ENCODE measurements around the gene STEAP3. TPM values are rescaled to one million over a fixed set of nuclear protein-coding genes. Genes with fewer than 3 reads are reported as not detected.
"Not testable (repeated sequence)": the region's sequence is repeated elsewhere in the genome, so short reads cannot be mapped to it uniquely, and the experiment has no call there.

Gene STEAP3
- polyA plus RNA-seq, 12 donors: 5.3 to 27.1 (median 14.7) TPM; not detected in 1

DNA sequence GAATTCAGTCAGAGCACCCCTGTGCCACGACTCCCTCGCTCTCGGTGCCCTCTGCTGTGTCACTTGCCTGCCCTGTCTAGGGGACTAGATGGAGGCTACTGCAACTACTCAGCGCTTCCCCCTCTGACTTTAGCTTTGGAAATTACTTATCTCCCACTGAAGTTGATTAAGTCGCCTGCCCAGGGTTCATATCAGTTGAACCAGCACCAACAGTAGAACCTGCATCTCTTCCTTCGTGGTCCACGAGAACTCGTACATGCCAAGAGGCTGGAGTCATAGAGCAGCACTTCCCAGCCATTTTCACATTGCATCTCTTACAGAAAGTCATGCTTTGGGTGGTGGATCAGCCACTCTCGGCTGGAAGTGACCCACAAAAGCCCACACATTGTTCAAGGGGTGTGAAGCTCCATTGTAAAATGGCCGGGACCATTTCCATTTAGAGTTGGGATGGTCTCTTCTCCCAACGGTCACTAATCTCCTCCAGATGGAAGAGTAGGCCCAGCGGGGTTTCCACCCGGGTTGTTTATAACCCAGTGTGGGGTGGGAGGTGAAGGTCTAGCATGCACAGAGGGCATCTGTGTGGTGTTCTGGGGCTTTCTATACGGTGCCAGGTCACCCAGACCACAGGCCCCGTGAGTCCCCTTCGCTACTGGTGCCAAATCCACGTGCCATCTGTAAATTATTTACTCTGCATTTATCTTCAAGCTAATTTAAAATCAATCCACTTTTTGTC, 38.0 kb downstream of the STEAP3 start:
- DNase-seq: no peak

DNA sequence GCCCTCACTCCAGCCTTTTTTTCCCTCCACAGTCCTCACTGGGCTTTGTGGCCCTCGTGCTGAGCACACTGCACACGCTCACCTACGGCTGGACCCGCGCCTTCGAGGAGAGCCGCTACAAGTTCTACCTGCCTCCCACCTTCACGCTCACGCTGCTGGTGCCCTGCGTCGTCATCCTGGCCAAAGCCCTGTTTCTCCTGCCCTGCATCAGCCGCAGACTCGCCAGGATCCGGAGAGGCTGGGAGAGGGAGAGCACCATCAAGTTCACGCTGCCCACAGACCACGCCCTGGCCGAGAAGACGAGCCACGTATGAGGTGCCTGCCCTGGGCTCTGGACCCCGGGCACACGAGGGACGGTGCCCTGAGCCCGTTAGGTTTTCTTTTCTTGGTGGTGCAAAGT, 39.4 kb downstream of the STEAP3 start:
- no peak for DNase-seq

DNA sequence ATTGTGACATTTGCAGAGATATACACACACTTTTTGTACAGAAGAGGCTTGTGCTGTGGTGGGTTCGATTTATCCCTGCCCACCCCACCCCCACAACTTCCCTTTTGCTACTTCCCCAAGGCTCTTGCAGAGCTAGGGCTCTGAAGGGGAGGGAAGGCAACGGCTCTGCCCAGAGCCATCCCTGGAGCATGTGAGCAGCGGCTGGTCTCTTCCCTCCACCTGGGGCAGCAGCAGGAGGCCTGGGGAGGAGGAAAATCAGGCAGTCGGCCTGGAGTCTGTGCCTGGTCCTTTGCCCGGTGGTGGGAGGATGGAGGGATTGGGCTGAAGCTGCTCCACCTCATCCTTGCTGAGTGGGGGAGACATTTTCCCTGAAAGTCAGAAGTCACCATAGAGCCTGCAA, 40.0 kb downstream of the STEAP3 start:
- DNase-seq: no peak

DNA sequence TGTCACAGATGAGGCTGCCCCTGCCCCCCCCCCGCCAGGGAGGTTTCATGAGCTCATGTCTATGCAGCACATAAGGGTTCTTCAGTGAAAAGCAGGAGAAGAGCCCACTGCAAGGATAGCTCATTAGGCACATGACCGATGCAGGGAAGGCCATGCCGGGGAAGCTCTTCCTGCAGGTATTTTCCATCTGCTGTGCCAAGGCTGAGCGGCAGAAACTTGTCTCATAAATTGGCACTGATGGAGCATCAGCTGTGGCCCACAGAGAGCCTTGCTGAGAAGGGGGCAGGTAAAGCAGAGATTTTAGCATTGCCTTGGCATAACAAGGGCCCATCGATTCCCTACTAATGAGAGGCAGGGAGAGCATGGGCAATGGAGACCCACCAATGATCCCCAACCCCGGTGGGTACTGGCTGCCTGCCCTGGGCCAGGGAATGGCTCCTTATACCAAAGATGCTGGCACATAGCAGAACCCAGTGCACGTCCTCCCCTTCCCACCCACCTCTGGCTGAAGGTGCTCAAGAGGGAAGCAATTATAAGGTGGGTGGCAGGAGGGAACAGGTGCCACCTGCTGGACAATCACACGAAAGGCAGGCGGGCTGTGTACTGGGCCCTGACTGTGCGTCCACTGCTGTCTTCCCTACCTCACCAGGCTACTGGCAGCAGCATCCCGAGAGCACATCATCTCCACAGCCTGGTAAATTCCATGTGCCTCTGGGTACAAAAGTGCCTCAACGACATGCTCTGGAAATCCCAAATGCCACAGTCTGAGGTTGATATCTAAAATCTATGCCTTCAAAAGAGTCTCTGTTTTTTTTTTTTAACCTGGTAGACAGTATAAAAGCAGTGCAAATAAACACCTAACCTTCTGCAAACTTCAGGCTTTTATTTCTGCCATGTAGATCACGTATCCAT, 41.4 kb downstream of the STEAP3 start:
- no peak for DNase-seq

DNA sequence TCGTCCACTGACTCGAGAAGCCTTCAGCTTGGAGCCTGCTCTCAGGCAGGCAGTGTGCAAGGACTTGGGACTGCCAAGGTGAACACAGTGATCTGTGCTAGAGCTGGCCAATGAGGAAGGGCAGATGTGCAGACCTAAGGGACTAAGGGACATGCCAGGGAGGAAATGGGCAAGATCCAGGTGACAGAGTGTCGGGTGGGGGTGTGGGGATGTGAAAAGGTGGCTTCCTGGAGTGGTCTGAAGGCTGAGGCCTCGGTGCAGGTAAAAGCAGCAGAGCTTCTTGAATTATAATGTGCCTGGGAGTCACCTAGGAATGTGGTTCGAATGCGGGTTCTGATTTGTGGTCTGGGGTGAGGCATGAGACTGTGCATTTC, 42.0 kb downstream of the STEAP3 start:
- no peak for DNase-seq

DNA sequence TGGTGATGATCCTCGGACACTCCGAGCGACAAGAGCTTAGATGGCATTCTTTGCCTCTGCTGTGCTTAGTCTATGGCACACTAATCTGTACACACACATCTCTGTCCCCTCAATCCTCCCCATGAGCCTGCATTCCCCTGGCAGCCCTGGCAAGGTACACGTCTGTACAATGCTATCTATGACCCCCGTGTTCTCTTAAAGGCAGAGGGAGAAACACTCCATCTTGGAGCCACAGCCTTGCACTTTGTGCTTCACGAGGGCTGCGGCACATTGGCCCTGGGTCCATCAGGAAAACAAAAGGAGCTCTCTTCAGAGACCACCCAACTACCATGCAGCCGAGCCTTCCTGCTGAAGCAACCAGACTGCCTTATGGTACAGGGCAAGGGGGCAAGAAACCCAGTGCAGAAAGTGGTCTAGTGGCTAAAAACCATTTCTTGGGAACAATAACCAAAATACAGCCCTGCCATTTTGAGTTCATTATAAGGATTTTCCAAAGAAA, 42.5 kb downstream of the STEAP3 start:
- no peak for DNase-seq

DNA sequence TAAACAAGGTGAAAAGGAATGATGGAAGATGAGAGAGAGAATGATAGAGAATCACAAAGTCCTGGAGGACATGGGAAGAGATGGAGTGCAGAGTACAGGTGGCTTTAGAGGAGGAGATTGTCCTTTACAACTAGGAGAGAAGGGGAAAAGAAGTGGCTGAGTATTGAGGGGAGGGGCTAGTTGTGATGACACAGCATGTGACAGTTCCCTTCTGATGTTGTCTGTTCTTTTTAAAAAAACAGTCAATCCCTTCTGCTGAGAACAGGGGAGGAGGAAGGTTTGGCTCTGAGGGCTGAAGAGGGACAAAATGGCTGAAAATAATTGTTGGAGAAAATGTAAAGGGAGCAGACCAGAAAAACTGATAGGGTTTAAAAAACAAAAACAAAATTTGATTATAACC, 44.0 kb downstream of the STEAP3 start:
- DNase-seq: no peak

DNA sequence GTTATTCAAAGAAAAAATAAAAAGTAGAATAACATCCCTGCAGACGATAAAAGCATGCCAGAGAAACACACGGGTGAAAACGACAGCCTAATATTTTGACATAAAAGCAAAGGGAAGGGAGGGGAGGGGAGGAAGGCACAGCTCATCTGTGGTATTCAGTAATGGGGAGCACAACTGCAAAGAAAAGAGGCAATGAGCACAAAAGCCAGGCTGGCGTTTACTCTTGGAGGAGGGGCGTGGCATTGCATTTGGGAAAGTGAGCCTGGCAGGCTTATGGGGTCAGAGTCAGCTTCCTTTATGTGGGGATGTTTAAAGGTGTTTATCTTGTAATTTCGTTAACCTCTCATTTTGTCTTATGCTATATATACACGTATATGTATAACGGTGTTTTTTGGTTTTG, 53.2 kb downstream of the STEAP3 start:
- no peak for DNase-seq

DNA sequence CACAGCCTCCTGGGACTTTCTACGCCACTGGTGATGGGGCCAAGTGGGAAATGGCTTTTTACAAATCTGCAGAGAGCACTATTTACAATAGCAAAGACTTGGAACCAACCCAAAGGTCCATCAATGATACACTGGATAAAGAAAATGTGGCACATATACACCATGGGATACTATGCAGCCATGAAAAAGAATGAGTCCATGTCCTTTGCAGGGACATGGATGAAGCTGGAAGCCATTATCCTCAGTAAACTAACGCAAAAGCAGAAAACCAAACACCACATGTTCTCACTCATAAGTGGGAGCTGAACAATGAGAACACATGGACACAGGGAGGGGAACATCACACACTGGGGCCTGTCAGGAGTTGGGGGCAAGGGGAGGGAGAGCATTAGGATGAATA, 54.8 kb downstream of the STEAP3 start:
- DNase-seq: not testable (repeated sequence)

DNA sequence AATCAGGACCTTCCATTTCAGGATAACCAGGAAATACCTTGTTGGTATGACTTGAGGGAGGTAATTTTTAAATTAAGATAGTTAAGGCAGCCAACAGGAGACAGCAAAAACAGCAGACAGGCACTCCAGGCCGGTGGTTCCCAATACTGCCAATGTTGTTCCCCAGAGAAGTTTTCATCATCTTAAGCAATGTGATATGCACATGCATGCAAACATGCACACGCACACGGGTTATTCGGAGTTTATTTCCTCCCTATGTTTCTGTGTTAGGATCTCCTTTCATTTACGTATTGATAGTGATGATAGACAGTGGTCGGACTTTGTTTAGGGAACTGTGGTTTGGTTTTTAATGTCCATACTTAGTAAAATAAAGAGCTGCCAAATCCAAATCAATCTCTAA, 55.3 kb downstream of the STEAP3 start:
- DNase-seq: no peak

DNA sequence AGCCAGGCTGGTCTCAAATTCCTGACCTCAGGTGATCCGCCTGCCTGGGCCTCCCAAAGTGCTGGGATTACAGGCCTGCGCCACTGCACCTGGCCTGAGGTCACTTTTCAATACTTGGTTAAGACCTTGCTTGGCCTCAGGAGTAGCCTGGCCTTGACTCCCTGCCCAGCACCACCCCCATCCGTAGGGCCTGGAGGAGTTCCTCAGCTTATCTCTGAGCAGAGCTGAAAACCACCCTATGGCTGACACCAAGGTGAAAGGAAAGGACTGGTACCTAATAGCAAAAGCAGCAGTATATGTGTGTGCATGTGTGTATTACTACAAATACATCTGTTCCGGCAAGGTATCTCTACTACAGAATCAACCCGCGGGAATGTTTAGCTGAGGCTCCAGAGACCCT, 56.0 kb downstream of the STEAP3 start:
- no peak for DNase-seq

DNA sequence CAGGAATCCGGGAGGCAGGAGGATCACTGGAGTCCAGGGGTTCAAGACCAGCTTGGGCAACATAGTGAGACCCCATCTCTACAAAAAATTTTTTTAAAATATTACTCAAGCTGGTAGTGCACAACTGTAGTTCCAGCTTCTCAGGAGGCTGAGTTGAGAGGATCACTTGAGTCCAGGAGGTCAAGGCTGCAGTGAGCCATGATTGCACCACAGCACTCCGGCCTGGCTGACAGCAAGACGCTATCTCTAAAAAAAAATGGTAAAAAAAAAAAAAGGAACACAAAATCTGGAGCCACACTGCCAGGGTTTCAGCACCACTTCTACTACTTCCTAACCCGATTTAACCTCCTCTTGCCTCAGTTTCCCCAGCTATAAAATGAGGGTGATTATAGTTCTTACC, 57.0 kb downstream of the STEAP3 start:
- no peak for DNase-seq

DNA sequence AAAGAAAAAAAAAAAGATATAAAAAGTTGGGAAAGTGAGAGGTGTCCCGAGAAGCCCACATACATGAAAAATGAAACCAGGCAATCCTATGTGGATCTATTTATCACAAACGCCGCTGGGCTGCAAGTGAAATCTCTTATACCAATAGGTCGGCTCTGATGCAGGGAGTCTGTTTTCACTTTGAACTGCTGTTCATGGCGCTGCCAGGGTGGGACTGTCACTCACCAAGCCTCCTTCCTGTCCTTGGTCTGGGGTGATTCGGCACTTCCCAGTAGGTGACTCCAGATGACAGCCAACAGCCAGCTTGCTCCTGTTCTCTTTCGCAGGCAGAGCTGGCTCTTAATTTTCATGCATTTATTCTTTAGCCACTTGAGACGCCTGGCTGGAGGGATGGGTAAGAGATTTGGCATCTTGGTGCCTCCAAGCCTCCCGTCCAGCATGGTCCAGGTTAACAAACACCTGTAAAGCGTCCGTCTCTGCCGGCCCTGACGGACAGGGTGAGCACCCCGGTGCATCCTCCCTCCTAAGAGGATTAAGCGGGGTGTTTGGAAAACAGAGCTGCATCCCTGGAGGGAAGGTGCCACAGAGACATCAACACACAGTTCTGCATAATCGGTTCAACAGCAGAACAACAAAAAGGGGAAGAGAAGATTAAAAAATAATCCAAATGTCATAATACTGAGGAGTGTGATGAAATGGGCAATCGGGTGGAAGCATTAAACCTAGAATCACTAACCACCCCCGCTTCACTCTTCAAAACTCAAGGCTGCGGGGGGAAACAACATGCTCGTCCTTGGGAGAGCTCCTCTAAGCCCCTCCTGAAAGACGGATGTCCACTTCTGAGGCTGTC, 58.7 kb downstream of the STEAP3 start:
- no peak for DNase-seq

DNA sequence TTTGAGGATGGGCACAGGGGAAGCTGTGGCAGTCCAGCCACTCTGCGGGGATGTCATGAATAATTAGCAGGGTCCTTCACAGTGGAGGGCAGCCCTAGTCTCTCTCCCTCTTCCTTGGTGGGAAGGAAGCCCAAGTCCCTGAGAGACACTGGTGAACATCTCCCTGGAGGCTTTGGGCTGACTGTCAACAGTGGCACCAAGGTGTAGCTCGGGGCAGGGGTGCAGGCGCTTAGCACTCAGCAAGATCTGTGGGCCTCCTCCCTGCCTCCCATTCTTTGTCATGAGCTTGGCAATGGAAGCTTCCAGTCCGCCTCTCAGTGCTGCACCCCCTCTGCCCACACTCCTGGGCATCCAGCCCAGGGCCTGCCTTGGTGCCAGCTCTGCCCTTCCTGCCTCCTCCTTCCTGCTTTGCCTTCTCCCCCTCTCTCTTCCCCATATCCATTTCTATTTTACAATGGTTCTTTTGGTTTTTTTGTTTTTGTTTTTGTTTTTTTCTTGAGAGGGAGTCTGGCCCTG, 59.4 kb downstream of the STEAP3 start:
- no peak for DNase-seq

DNA sequence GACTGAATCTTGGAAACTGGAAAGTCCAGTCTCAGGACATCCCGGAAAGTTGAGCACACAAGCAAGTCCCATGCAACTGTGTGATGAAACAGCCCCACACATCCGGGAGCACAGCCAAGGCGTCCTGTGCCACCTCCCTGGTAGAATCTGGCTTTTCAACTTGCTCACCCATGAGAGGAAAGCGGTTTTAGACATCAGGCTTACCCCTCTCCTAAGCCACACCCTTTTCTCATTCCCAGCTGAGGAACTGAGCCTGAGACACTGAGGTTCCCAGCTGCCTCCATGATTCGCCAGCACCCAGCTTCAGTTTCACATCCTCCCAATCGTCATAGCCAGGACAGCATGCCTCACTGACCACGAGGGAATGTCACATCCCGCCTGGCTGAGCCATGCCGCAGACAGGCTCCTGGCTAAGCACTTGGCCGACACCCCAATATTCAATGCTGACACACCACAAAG, 60.3 kb downstream of the STEAP3 start:
- DNase-seq: no peak

DNA sequence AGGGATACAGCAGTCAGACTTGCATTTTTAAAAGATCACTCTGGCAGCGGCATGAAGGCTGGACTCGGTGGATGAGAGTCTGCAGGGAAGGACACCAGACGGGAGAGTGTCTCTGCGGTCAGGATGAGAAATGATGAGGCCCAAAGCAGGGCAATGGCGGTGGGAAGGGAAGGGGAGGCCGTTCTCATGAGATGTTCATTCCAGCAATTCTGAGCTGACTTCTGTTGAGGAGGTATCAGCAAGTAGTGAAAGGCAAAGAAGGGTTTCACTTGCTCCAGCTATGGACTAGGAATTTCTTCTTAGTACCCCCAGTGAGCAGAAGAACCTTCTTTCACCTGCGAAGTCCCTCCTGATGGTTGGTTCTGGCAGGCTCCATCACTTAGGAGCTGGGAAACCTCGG, 63.0 kb downstream of the STEAP3 start:
- DNase-seq: no peak

DNA sequence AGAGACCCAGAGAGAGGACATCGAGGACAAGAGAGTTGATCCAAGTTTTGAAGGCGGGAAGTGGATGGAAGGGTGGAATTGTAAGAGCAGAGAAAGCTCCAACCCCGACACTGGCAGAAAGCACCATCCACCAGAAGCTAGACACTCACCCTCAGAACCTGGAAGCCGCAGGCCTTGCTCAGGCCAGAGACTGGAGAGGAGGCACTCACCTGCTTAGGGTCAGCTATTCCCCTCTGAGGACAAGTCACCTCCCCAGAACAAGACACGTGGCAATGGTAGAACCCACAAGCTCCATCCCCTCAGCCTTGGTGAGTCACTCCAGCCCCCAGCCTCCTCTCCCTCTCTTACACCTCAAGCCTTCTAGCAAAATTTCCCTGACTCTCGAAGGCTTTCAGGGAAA, 64.9 kb downstream of the STEAP3 start:
- no peak for DNase-seq

DNA sequence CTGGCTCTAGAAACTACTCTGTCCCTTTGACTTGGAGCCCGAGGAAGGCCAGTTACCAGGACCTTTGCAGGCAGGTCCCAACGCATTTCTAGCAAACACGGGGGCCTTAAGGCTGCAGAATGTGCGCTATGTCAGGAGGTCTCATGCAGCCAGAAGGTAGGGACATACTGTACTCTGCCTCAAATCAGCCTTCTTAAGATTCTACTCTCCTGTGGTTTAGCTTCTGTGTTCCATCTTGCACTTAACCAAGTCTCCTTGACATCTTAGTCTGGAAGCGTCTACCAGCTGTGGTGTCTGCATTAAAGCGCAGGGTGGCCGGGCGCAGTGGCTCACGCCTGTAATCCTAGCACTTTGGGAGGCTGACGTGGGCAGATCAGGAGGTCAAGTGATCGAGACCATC, 65.5 kb downstream of the STEAP3 start:
- DNase-seq: no peak

DNA sequence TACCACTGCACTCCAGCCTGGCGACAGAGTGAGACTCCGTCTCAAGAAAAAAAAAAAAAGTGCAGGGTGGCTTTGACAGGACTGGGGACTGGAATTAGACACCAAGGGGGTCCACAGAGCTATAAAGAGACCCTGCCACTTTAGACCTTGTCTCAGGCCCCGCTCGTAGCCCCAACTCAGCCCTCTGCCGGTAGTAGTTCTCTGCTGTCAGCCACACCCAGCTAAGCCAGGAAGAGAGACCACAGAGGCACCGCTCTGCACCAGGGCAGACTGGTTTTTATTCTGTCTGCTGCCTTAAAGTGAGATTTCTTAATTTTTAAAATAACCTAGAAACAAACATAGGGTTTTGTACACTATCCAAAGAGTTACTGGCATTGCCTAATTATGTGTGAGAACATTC, 66.0 kb downstream of the STEAP3 start:
- DNase-seq: no peak

DNA sequence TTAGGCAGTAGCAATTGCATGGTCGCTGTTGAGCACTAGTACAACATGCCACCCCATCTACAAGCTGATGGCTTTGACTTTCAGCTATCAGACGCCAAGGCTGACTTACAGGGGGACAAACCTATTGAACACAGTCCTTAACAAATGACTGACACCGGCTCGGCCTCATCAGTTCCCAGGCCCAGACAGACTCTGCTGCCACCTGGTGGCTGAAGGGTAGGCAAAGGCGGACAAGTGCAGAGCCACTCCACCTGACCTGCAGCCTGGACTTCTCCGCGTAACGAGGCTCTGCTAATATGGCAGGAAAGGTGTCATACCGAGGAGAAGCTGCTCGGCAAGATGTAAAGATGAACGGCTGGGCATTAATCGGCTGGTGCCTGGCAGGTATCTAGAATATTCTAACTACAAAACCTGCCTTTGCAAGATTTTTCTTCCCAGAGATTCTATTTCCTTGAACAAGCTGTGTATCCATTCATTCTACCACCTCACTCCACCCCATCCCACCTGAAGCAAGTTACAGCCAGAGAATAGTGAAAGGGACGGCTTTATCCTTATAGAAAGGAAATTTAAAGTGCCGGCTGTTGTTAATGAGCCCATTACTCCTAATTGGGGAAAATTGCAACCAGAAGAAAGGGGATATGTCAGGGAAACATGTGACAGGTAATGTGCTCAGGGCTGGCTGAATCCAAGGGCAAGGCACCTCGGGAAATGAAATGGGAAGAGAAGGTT, 67.4 kb downstream of the STEAP3 start:
- peak; percentile 73 for DNase-seq

DNA sequence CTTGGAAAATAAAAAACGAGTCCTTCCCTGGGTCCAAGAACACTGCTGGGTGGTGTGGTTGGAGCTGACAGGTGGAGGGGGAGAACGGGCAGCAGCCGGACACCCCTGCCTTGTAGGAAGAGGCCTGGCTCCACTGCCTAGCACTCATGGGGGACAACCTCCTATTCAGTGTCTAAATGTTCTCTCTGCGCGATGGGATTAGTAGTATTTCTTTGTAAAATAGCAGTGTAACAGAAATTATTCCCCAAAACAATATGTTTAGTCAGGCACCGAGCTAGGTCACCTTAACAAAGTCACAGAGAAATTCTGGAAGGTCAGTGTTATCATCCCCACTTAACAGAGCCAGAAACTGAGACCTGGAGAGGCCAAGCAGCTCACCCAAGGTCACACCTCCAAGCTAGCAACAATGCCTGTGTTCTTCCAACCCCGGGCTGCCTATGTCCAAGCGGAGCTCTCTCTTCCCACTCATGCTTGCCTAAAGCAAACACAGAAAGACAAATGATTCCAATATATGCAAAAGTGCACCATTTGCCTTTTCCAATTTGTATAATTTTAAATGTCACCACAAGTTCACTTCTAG, 68.0 kb downstream of the STEAP3 start:
- DNase-seq: no peak
